Esophagus mucosa (tissue), 1 donor: ENCODE measurements around the gene HNRNPUL1. TPM values are rescaled to one million over a fixed set of nuclear protein-coding genes. Genes with fewer than 3 reads are reported as not detected.

Source experiments
- ATAC-seq: fragments of 200-7000 bp; cut with Tn5 transposase; one replicate; pipeline ENCODE4 v1.9.1; 2020
- total RNA-seq: library from RNA; stranded (reverse); gene quantifications from one replicate; pipeline ENCODE4 v1.2.4, GENCODE V29; 2023
- donor health status: DM: yes; HTN: yes; CAD: no.

Gene HNRNPUL1
- total RNA-seq, 1 donor from 2014 or later, result 116 TPM

- no peak for ATAC-seq
Measured at GRCh38 chr19:41355035-41355434, 90.9 kb downstream of the HNRNPUL1 start.

GRCh38 chr19:41355802-41356201 lies 91.6 kb downstream of the HNRNPUL1 start:
- no peak for ATAC-seq

- no peak for ATAC-seq
Measured at GRCh38 chr19:41356984-41357739, 93.0 kb downstream of the HNRNPUL1 start.

Other genes starting within 250 kb of the HNRNPUL1 start
- gene CYP2A13, start 175.9 kb upstream of the HNRNPUL1 start, total RNA-seq, result not detected
- 0.36 TPM for gene CYP2F1, start 149.9 kb upstream of the HNRNPUL1 start, total RNA-seq
- 10.4 TPM for gene CYP2S1, start 71.2 kb upstream of the HNRNPUL1 start, total RNA-seq
- gene AXL, start 45.1 kb upstream of the HNRNPUL1 start, total RNA-seq, result 4.0 TPM
- 19.3 TPM for gene CCDC97, start 45.8 kb downstream of the HNRNPUL1 start, total RNA-seq
- 53.8 TPM for gene TGFB1, start 89.5 kb downstream of the HNRNPUL1 start, total RNA-seq
- gene B9D2, start 99.8 kb downstream of the HNRNPUL1 start, total RNA-seq, result 4.3 TPM
- 20.0 TPM for gene TMEM91, start 112.2 kb downstream of the HNRNPUL1 start, total RNA-seq
- 15.7 TPM for gene EXOSC5, start 133.0 kb downstream of the HNRNPUL1 start, total RNA-seq
- gene BCKDHA, start 133.4 kb downstream of the HNRNPUL1 start, total RNA-seq, result 49.3 TPM
- gene B3GNT8, start 163.0 kb downstream of the HNRNPUL1 start, total RNA-seq, result 40.4 TPM
- gene DMAC2, start 175.5 kb downstream of the HNRNPUL1 start, total RNA-seq, result 34.6 TPM
- not detected for gene ERICH4, start 178.8 kb downstream of the HNRNPUL1 start, total RNA-seq